Measurements from ENCODE around the gene PLCB4.

- TF ChIP-seq, protein P1, sequence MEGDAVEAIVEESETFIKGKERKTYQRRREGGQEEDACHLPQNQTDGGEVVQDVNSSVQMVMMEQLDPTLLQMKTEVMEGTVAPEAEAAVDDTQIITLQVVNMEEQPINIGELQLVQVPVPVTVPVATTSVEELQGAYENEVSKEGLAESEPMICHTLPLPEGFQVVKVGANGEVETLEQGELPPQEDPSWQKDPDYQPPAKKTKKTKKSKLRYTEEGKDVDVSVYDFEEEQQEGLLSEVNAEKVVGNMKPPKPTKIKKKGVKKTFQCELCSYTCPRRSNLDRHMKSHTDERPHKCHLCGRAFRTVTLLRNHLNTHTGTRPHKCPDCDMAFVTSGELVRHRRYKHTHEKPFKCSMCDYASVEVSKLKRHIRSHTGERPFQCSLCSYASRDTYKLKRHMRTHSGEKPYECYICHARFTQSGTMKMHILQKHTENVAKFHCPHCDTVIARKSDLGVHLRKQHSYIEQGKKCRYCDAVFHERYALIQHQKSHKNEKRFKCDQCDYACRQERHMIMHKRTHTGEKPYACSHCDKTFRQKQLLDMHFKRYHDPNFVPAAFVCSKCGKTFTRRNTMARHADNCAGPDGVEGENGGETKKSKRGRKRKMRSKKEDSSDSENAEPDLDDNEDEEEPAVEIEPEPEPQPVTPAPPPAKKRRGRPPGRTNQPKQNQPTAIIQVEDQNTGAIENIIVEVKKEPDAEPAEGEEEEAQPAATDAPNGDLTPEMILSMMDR (conservative IDR thresholded peaks at IDR 0.05 in 1 of 2, IDR thresholded peaks at IDR 0.05 in 1 of 2; ENCODE audit: low read depth in 1 of 2, low read length in 2 of 2): no peak
- no peak for TF ChIP-seq EZH2 (IDR thresholded peaks at IDR 0.05; ENCODE audit: low read length, missing control alignments)
Measured at GRCh38 chr20:9417665-9418064, 348.8 kb downstream of the PLCB4 start.

Measured in fibroblast of lung (primary cell).